Liver (tissue), 9 donors: ENCODE results near the gene MYO7A. TPM values are rescaled to one million over a fixed set of nuclear protein-coding genes. Genes with fewer than 3 reads are reported as not detected.

Source experiments
- DNase-seq: peaks from one replicate; pipeline ENCODE4 v3.0.0-alpha.2; 2017; ENCODE audit warnings: low spot score
- H3K27ac ChIP-seq, 2 donors: one replicate each; pipeline ENCODE4 v1.7.0; 2013; ENCODE audit warnings: inconsistent platforms in 2 of 2, low read length in 2 of 2, control low read depth in 1 of 2, low read depth in 1 of 2, mild to moderate bottlenecking in 1 of 2
- H3K27me3 ChIP-seq, 4 donors: one replicate each; pipeline versions ENCODE4 v1.6.1 to v1.7.0; 2013; ENCODE audit warnings: low read length in 3 of 4, inconsistent platforms in 1 of 4, mild to moderate bottlenecking in 1 of 4, moderate library complexity in 1 of 4; ENCODE audit not compliant: control insufficient read depth in 4 of 4, insufficient read depth in 4 of 4
- H3K36me3 ChIP-seq, 4 donors: one replicate each; pipeline versions ENCODE4 v1.6.1 to v1.7.0; 2013; ENCODE audit warnings: low read length in 3 of 4, mild to moderate bottlenecking in 3 of 4, low read depth in 1 of 4, moderate library complexity in 1 of 4; ENCODE audit not compliant: control insufficient read depth in 4 of 4, insufficient read depth in 3 of 4
- H3K4me1 ChIP-seq, 4 donors: one replicate each; pipeline versions ENCODE4 v1.6.1 to v1.7.0; 2013; ENCODE audit warnings: low read length in 3 of 4, mild to moderate bottlenecking in 3 of 4, moderate library complexity in 1 of 4; ENCODE audit not compliant: control insufficient read depth in 4 of 4, insufficient read depth in 4 of 4
- H3K4me3 ChIP-seq, 3 donors: one replicate each; pipeline versions ENCODE4 v1.6.1 to v1.7.0; 2013; ENCODE audit warnings: low read length in 3 of 3, control low read depth in 1 of 3, low read depth in 1 of 3, mild to moderate bottlenecking in 1 of 3
- H3K9ac ChIP-seq, 2 donors: one replicate each; pipeline ENCODE4 v1.7.0; 2013; ENCODE audit warnings: low read length in 2 of 2, mild to moderate bottlenecking in 2 of 2, moderate library complexity in 2 of 2, control low read depth in 1 of 2, low read depth in 1 of 2
- H3K9me3 ChIP-seq, 4 donors: one replicate each; pipeline versions ENCODE4 v1.6.1 to v1.7.0; 2013; ENCODE audit warnings: low read length in 3 of 4; ENCODE audit not compliant: control insufficient read depth in 4 of 4
- EGR1 ChIP-seq, 2 donors: IDR thresholded peaks; 2 replicates each; pipeline ENCODE4 v1.6.1; 2016 to 2018; ENCODE audit warnings: antibody characterized with exemption in 2 of 2, low read depth in 2 of 2
- FOXA1 ChIP-seq: IDR thresholded peaks from 2 replicates; pipeline ENCODE4 v1.6.1; 2016; ENCODE audit warnings: antibody characterized with exemption
- FOXA2 ChIP-seq: IDR thresholded peaks from 2 replicates; pipeline ENCODE4 v1.6.1; 2016; ENCODE audit warnings: antibody characterized with exemption
- GABPA ChIP-seq, 2 donors: IDR thresholded peaks in 1 of 2; conservative IDR thresholded peaks in 1 of 2; 2 replicates each; pipeline ENCODE4 v1.6.1; 2016; ENCODE audit warnings: antibody characterized with exemption in 2 of 2, mild to moderate bottlenecking in 1 of 2, moderate library complexity in 1 of 2
- HNF4A ChIP-seq, 2 donors: conservative IDR thresholded peaks; 2 replicates each; pipeline ENCODE4 v1.6.1; 2016; ENCODE audit warnings: antibody characterized with exemption in 2 of 2, mild to moderate bottlenecking in 2 of 2
- HNF4G ChIP-seq: IDR thresholded peaks from 2 replicates; pipeline ENCODE4 v1.6.1; 2016; ENCODE audit warnings: antibody characterized with exemption
- JUND ChIP-seq, 2 donors: IDR thresholded peaks; 2 replicates each; pipeline ENCODE4 v1.6.1; 2016; ENCODE audit warnings: antibody characterized with exemption in 2 of 2
- NR2F2 ChIP-seq: IDR thresholded peaks from 2 replicates; pipeline ENCODE4 v1.6.1; 2016; ENCODE audit warnings: antibody characterized with exemption
- RAD21 ChIP-seq, 2 donors: IDR thresholded peaks; 2 replicates each; pipeline ENCODE4 v1.6.1; 2016; ENCODE audit warnings: antibody characterized with exemption in 2 of 2, mild to moderate bottlenecking in 2 of 2
- RXRA ChIP-seq, 2 donors: IDR thresholded peaks; 2 replicates each; pipeline ENCODE4 v1.6.1; 2017 to 2018; ENCODE audit warnings: antibody characterized with exemption in 2 of 2, mild to moderate bottlenecking in 1 of 2
- SP1 ChIP-seq: IDR thresholded peaks from 2 replicates; pipeline ENCODE4 v1.6.1; 2018; ENCODE audit warnings: antibody characterized with exemption, mild to moderate bottlenecking
- TAF1 ChIP-seq: conservative IDR thresholded peaks from 2 replicates; pipeline ENCODE4 v1.6.1; 2016; ENCODE audit warnings: antibody characterized with exemption, mild to moderate bottlenecking
- YY1 ChIP-seq: IDR thresholded peaks from 2 replicates; pipeline ENCODE4 v1.6.1; 2016; ENCODE audit warnings: antibody characterized with exemption, mild to moderate bottlenecking
- WGBS: extraction: QIAGEN DNeasy Blood & Tissue Kit; methylation state at CpG from one replicate; pipeline ENCODE4 v1.1.7; 2013; 5-methylcytosine and 5-hydroxymethylcytosine counted together
- polyA plus RNA-seq, 2 donors: library from polyadenylated mRNA; stranded (reverse) in 1 of 2; unstranded in 1 of 2; fragments of 200-250 nt in 1 of 2; fragments of >200 nt in 1 of 2; fragmentation: Nextera tagmentation in 1 of 2; extraction: Ambion mirVana in 1 of 2; gene quantifications; one replicate each; pipeline versions ENCODE4 v1.2.1 to v1.2.3, GENCODE V29; 2013 to 2015
- total RNA-seq, 2 donors: library from RNA; depleted of rRNA; stranded (reverse); fragments of >200 nt; gene quantifications; one replicate each; pipeline ENCODE4 v1.2.3, GENCODE V29; 2014
- TF ChIP-seq, protein P1 (sequence below): IDR thresholded peaks from 2 replicates; pipeline ENCODE4 v1.6.1; 2016; ENCODE audit warnings: antibody characterized with exemption
- TF ChIP-seq, protein P2 (sequence below): IDR thresholded peaks from 2 replicates; pipeline ENCODE4 v1.6.1; 2016; ENCODE audit warnings: antibody characterized with exemption
- TF ChIP-seq, protein P3 (sequence below): IDR thresholded peaks from 2 replicates; pipeline ENCODE4 v1.6.1; 2016; ENCODE audit warnings: antibody characterized with exemption
- TF ChIP-seq, protein P4 (sequence below): IDR thresholded peaks from 2 replicates; pipeline ENCODE4 v1.6.1; 2016; ENCODE audit warnings: antibody characterized with exemption, mild to moderate bottlenecking
- TF ChIP-seq, protein P5 (sequence below): fragments of 150-350 bp; IDR thresholded peaks from 2 replicates; pipeline ENCODE4 v1.5.1; 2017; ENCODE audit warnings: improper control_type of control experiment, low read depth, low read length; ENCODE audit not compliant: missing input control
- donor health status: healthy.
- donor health status: healthy.
- donor health status: healthy.
- donor health status: healthy.
- donor health status: healthy.

MYO7A gene
- total and polyA plus RNA-seq, 4 donors, result 7.3 to 33.6 (median 11.3) TPM

DNA sequence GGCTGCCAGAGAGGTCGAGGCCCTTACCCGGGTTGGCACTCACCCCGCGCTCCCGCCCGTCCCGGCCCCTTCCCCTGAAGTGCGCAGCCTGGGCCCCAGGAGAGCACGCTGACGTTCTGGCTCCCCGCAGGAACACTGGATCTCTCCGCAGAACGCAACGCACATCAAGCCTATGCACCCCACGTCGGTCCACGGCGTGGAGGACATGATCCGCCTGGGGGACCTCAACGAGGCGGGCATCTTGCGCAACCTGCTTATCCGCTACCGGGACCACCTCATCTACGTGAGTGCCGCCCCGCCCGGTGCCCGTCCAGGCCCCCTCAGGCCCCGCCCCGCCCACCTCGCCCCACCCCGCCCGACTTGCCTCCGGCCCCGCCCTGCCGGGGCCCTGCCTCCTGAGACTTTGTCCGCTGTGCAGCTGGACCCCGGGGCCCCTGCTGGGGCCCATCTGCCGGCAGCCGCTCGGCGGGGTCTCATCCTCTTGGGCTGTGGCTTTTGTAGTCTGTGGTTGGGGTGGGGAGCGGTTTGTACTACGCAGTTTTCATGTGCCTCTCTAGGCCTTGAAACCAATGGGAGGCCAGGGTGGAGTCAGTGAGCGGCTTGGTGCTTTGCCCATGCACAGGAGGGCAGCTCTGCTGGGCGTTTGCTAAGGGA is 19.7 kb downstream of the MYO7A start:
- Histone ChIP-seq H3K4me3 (no peak overlapping the region), H3K9me3 (no peaks in the 10 kb centered on the region), H3K9ac (no peak overlapping the region), H3K27ac (no peak overlapping the region), H3K4me1 (peaks cover 12 to 34% (median 22%) of the 10 kb centered on the region in 4 donors), H3K27me3 (no peaks in the 10 kb centered on the region), H3K36me3 (no peaks in the 10 kb centered on the region)
- TF ChIP-seq NR2F2, result no peak
- TF ChIP-seq FOXA1, result no peak
- no peak for TF ChIP-seq JUND (IDR thresholded peaks at IDR 0.05)
- TF ChIP-seq, protein P1, sequence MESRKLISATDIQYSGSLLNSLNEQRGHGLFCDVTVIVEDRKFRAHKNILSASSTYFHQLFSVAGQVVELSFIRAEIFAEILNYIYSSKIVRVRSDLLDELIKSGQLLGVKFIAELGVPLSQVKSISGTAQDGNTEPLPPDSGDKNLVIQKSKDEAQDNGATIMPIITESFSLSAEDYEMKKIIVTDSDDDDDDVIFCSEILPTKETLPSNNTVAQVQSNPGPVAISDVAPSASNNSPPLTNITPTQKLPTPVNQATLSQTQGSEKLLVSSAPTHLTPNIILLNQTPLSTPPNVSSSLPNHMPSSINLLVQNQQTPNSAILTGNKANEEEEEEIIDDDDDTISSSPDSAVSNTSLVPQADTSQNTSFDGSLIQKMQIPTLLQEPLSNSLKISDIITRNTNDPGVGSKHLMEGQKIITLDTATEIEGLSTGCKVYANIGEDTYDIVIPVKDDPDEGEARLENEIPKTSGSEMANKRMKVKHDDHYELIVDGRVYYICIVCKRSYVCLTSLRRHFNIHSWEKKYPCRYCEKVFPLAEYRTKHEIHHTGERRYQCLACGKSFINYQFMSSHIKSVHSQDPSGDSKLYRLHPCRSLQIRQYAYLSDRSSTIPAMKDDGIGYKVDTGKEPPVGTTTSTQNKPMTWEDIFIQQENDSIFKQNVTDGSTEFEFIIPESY, result no peak
- TF ChIP-seq, protein P2, sequence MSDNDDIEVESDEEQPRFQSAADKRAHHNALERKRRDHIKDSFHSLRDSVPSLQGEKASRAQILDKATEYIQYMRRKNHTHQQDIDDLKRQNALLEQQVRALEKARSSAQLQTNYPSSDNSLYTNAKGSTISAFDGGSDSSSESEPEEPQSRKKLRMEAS, result no peak
- TF ChIP-seq EGR1 (IDR thresholded peaks at IDR 0.05; ENCODE audit: low read depth in 2 of 2), result no peak
- no peak for TF ChIP-seq GABPA (IDR thresholded peaks at IDR 0.05 in 1 of 2, conservative IDR thresholded peaks at IDR 0.05 in 1 of 2)
- no peak for TF ChIP-seq RXRA (IDR thresholded peaks at IDR 0.05)
- no peak for TF ChIP-seq RAD21 (IDR thresholded peaks at IDR 0.05)
- TF ChIP-seq, protein P3, sequence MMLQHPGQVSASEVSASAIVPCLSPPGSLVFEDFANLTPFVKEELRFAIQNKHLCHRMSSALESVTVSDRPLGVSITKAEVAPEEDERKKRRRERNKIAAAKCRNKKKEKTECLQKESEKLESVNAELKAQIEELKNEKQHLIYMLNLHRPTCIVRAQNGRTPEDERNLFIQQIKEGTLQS, result no peak
- TF ChIP-seq FOXA2, result no peak
- TF ChIP-seq YY1, result no peak
- no peak for TF ChIP-seq TAF1
- TF ChIP-seq, protein P4, sequence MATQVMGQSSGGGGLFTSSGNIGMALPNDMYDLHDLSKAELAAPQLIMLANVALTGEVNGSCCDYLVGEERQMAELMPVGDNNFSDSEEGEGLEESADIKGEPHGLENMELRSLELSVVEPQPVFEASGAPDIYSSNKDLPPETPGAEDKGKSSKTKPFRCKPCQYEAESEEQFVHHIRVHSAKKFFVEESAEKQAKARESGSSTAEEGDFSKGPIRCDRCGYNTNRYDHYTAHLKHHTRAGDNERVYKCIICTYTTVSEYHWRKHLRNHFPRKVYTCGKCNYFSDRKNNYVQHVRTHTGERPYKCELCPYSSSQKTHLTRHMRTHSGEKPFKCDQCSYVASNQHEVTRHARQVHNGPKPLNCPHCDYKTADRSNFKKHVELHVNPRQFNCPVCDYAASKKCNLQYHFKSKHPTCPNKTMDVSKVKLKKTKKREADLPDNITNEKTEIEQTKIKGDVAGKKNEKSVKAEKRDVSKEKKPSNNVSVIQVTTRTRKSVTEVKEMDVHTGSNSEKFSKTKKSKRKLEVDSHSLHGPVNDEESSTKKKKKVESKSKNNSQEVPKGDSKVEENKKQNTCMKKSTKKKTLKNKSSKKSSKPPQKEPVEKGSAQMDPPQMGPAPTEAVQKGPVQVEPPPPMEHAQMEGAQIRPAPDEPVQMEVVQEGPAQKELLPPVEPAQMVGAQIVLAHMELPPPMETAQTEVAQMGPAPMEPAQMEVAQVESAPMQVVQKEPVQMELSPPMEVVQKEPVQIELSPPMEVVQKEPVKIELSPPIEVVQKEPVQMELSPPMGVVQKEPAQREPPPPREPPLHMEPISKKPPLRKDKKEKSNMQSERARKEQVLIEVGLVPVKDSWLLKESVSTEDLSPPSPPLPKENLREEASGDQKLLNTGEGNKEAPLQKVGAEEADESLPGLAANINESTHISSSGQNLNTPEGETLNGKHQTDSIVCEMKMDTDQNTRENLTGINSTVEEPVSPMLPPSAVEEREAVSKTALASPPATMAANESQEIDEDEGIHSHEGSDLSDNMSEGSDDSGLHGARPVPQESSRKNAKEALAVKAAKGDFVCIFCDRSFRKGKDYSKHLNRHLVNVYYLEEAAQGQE, result no peak
- no peak for TF ChIP-seq SP1
- TF ChIP-seq, protein P5, sequence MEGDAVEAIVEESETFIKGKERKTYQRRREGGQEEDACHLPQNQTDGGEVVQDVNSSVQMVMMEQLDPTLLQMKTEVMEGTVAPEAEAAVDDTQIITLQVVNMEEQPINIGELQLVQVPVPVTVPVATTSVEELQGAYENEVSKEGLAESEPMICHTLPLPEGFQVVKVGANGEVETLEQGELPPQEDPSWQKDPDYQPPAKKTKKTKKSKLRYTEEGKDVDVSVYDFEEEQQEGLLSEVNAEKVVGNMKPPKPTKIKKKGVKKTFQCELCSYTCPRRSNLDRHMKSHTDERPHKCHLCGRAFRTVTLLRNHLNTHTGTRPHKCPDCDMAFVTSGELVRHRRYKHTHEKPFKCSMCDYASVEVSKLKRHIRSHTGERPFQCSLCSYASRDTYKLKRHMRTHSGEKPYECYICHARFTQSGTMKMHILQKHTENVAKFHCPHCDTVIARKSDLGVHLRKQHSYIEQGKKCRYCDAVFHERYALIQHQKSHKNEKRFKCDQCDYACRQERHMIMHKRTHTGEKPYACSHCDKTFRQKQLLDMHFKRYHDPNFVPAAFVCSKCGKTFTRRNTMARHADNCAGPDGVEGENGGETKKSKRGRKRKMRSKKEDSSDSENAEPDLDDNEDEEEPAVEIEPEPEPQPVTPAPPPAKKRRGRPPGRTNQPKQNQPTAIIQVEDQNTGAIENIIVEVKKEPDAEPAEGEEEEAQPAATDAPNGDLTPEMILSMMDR, result no peak
- TF ChIP-seq HNF4A (conservative IDR thresholded peaks at IDR 0.05), result no peak
- no peak for TF ChIP-seq HNF4G
- peak; percentile 57 for DNase-seq
- 62% methylated on average over 47 of the region's 47 CpGs for WGBS
